ENCODE measurements around the gene TTLL11.
A peak's percentile ranks its signal among the peaks of the same experiment; 100 is the strongest.

The TTLL11 gene

GRCh38 chr9:121976751-121977150, 116.4 kb downstream of the TTLL11 start:
- H3K4me3 ChIP-seq (ENCODE audit: low read depth, low read length), result no peak overlapping the region
- TF ChIP-seq, protein P1, sequence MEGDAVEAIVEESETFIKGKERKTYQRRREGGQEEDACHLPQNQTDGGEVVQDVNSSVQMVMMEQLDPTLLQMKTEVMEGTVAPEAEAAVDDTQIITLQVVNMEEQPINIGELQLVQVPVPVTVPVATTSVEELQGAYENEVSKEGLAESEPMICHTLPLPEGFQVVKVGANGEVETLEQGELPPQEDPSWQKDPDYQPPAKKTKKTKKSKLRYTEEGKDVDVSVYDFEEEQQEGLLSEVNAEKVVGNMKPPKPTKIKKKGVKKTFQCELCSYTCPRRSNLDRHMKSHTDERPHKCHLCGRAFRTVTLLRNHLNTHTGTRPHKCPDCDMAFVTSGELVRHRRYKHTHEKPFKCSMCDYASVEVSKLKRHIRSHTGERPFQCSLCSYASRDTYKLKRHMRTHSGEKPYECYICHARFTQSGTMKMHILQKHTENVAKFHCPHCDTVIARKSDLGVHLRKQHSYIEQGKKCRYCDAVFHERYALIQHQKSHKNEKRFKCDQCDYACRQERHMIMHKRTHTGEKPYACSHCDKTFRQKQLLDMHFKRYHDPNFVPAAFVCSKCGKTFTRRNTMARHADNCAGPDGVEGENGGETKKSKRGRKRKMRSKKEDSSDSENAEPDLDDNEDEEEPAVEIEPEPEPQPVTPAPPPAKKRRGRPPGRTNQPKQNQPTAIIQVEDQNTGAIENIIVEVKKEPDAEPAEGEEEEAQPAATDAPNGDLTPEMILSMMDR (IDR thresholded peaks at IDR 0.05; ENCODE audit: low read depth, low read length), result no peak
- H3K36me3 ChIP-seq, result no peaks in the 10 kb centered on the region
- H3K27ac ChIP-seq, result no peak overlapping the region
- H3K9me3 ChIP-seq (ENCODE audit: severe bottlenecking), result no peaks in the 10 kb centered on the region
- DNase-seq, result no peak
- no peaks in the 10 kb centered on the region for H3K27me3 ChIP-seq (ENCODE audit: insufficient read depth, low read depth, severe bottlenecking)

GRCh38 chr9:121975801-121976277, 117.3 kb downstream of the TTLL11 start:
- Histone ChIP-seq H3K9me3 (ENCODE audit: severe bottlenecking) (no peaks in the 10 kb centered on the region), H3K27me3 (ENCODE audit: insufficient read depth, low read depth, severe bottlenecking) (no peaks in the 10 kb centered on the region), H3K4me3 (ENCODE audit: low read depth, low read length) (peak overlapping the region; percentile 1; the same call in 1 of the 2 replicates), H3K36me3 (no peaks in the 10 kb centered on the region), H3K27ac (peak overlapping the region; percentile 0; the same call in 1 of the 2 replicates)
- TF ChIP-seq, protein P1 (IDR thresholded peaks at IDR 0.05; ENCODE audit: low read depth, low read length), result no peak
- DNase-seq, result no peak

DNA sequence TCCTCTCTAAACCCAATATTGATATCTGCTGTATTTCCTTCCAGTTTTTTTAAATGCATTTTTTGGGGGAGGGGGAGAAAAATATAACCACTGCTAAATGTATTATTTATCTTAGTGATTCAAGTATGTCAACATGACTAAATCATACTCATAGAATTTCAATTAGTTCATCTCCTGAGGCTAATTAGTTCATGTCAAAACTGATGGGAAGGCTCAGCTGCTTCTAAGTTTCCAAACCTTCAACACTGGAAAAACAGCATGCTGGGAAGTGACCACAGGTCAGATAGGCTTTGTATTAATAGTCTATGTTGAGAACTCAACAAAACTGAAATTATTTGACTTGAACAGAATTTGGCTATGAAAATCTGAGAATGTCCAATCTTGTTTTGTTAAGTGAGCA, 118.7 kb downstream of the TTLL11 start:
- Histone ChIP-seq H3K27me3 (ENCODE audit: insufficient read depth, low read depth, severe bottlenecking) (no peaks in the 10 kb centered on the region), H3K4me3 (ENCODE audit: low read depth, low read length) (no peak overlapping the region), H3K36me3 (no peaks in the 10 kb centered on the region), H3K9me3 (ENCODE audit: severe bottlenecking) (no peaks in the 10 kb centered on the region), H3K27ac (no peak overlapping the region)
- no peak for DNase-seq
- TF ChIP-seq, protein P1 (IDR thresholded peaks at IDR 0.05; ENCODE audit: low read depth, low read length), result no peak

DNA sequence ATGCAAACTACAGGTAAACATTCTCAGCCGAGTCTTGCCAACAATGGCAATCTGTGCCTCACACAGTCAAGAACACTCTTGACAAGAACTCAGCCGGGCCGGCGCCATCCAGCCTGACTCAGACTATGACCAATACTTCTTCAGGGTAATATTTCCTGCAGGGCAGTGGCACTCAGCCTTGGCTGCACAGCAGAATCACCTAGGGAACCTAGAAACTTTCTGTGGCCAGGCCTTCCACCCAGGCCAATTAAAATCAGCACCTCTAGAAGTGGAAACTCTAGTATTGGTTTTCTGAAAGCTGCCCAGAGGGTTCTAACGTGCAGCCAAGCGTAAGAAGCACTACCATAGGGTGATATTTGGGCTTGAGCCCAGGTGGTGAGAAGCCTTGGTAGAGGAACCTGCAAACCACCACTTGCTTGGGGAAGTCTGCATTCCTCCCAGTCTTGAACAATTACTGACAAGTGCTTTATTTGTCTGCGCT, 120.6 kb downstream of the TTLL11 start:
- Histone ChIP-seq H3K27me3 (ENCODE audit: insufficient read depth, low read depth, severe bottlenecking) (no peaks in the 10 kb centered on the region), H3K4me3 (ENCODE audit: low read depth, low read length) (no peak overlapping the region), H3K9me3 (ENCODE audit: severe bottlenecking) (no peaks in the 10 kb centered on the region), H3K36me3 (no peaks in the 10 kb centered on the region), H3K27ac (no peak overlapping the region)
- no peak for DNase-seq
- TF ChIP-seq, protein P1 (IDR thresholded peaks at IDR 0.05; ENCODE audit: low read depth, low read length), result no peak

- TF ChIP-seq, protein P1 (IDR thresholded peaks at IDR 0.05; ENCODE audit: low read depth, low read length), result no peak
- H3K36me3 ChIP-seq, result no peaks in the 10 kb centered on the region
- DNase-seq, result no peak
- no peak overlapping the region for H3K4me3 ChIP-seq (ENCODE audit: low read depth, low read length)
- H3K27me3 ChIP-seq (ENCODE audit: insufficient read depth, low read depth, severe bottlenecking), result no peaks in the 10 kb centered on the region
- H3K9me3 ChIP-seq (ENCODE audit: severe bottlenecking), result no peaks in the 10 kb centered on the region
- H3K27ac ChIP-seq, result no peak overlapping the region
These were observed 125.1 kb downstream of the TTLL11 start for GRCh38 chr9:121968056-121968455.

DNA sequence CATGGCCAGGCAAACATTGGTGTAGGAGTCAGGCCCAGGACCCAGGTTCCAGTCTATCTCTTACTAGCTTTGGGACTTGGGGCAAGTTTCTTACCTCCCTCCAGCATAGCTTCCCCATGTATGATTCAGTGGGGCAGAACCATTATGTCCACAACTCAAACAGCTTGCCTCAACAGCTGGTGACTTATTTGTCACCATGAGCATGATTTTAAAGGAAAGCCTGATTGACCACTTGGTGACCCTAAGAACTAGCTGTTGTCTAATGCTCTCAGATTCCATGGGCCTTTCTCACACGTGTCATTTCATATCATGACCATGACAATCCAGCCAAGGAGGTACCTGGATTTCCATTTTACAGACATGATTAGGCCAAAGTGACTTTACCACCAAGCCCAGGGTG, 126.4 kb downstream of the TTLL11 start:
- Histone ChIP-seq H3K36me3 (no peaks in the 10 kb centered on the region), H3K27me3 (ENCODE audit: insufficient read depth, low read depth, severe bottlenecking) (no peaks in the 10 kb centered on the region)
- DNase-seq, result no peak

More for the DNA sequence above, 126.4 kb downstream of the TTLL11 start:
- Histone ChIP-seq H3K9me3 (ENCODE audit: severe bottlenecking) (no peaks in the 10 kb centered on the region), H3K27ac (no peak overlapping the region), H3K4me3 (ENCODE audit: low read depth, low read length) (no peak overlapping the region)
- TF ChIP-seq, protein P1 (IDR thresholded peaks at IDR 0.05; ENCODE audit: low read depth, low read length), result no peak

Data from WERI-Rb-1 (cell line).